HTR-8/SVneo (cell line): ENCODE measurements around the gene CUL3.
"Not testable (repeated sequence)": the region's sequence is repeated elsewhere in the genome, so short reads cannot be mapped to it uniquely, and the experiment has no call there.

Source experiments
- DNase-seq: peaks from one replicate; pipeline ENCODE4 v3.0.0; 2011; ENCODE audit warnings: low spot score, mixed read lengths; ENCODE audit not compliant: insufficient read length
- FAIRE-seq: peaks from 2 replicates; lab custom pipeline; 2011; peaks lifted over from hg19 to GRCh38; lab: Jason Lieb, UNC

The CUL3 gene

DNA sequence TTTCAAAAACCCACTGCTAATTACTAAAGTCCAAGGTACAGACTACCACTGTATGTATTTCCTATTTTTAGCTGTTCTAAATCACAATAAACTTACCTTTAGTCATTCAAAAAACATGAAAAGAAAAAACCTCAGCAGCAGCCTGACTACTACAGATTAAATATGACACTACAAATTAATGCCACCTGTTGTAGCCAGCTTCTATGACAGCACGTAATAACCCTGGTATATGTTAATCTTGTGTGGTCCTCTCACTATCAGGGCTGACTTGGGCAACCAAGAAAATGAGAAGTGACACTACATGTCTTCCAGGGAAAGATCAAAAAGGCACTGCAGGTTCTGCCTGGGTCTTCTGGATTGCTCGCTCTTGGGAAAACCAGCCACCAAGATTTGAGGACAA is 92.6 kb downstream of the CUL3 start:
- no peak for FAIRE-seq

GRCh38 chr2:224487940-224488339 is 97.2 kb downstream of the CUL3 start:
- not testable (repeated sequence) for FAIRE-seq, DNase-seq

More for the DNA sequence above, 92.6 kb downstream of the CUL3 start:
- DNase-seq: no peak

GRCh38 chr2:224485081-224486014 is 99.8 kb downstream of the CUL3 start:
- peak; percentile 85 for FAIRE-seq
- DNase-seq: peak; percentile 21

DNA sequence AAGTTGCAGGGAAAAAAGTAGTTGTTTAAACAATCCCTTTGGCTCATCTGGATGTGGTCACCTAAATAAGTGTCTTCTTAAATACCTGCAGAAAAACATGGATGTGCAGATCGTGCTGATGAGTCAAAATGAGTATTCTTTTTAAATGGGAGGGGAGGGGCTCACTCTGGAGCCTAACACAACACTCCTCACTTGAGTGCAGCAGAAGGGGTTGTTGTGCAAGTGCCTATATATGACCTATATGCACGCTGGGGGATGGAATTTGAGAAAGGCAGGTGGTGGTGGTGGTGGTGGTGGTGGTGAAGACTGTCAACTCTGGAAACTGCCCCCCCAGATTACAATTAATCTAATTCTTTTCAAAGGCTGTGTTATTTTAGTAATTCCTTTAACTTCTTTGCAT is 105.3 kb downstream of the CUL3 start:
- DNase-seq (no peak), FAIRE-seq (no peak)

DNA sequence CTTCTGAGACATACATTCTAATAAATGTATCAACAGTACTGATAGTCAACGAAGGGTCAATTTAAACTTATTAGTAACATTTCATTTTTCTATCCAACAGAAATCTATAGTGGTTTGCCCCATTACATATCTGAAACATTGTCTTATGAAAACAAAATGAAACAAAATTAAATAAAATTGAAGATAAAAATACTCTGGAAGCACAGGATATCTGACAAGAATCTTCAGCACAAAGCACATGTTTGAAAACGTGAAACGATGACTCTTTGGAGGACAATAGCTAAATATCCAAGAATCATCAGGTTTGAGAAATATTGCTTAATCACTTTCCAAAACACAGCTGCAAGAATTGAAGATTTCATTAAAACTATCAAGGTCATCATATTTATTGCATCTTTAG is 112.3 kb downstream of the CUL3 start:
- no peak for DNase-seq

GRCh38 chr2:224472137-224472536 is 113.0 kb downstream of the CUL3 start:
- no peak for DNase-seq
- no peak for FAIRE-seq

More for the DNA sequence above, 112.3 kb downstream of the CUL3 start:
- FAIRE-seq: no peak

DNA sequence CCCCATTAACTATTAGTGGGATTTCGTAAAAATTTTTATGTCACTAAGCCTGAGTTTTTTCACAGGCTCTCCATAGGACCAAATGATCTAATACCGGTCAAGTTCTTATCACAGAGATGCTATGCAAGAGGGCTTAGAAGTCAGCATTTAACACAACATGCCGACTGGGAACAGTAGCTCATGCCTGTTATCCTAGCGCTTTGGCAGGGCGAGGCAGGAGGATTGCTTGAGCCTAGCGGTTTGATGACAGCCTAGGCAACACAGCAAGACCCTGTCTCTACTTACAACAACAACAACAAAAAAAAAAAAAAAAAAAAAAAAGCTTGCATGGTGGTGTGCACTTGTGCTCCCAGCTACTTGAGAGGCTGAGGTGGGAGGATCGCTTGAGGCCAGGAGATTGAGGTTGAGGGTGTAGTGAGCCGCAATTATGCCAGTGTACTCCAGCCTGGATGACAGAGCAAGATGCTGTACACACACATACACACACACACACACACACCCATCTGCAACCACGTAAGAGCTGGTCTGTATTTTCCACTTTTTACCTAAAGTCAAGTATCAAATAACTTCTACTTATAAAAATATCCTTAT is 115.7 kb downstream of the CUL3 start:
- DNase-seq (no peak), FAIRE-seq (no peak)

GRCh38 chr2:224466304-224466895 is 118.8 kb downstream of the CUL3 start:
- no peak for DNase-seq
- FAIRE-seq: no peak

- DNase-seq (no peak), FAIRE-seq (no peak)
Measured at GRCh38 chr2:224461391-224461790, 123.8 kb downstream of the CUL3 start.

GRCh38 chr2:224457408-224458096 is 127.6 kb downstream of the CUL3 start:
- no peak for DNase-seq
- no peak for FAIRE-seq

DNA sequence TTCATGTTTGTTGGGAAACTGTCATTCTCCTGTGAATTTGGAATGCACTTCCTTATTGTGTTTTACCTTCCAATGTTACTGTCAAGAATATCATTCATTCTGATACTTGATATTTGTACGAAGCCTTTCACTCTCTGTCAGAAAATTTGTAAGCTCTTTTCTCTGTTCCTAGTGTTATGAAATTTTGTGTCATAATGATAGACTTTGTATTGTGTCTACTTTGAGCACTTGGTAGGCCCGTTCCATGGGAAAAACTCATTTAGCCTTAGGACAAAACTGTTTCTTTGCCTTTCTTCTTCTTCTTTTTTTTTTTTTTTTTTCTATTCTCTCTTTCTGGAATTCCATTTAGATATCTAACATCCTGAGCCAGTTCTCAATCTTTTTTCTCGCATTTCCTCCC is 131.3 kb downstream of the CUL3 start:
- DNase-seq (no peak), FAIRE-seq (no peak)

DNA sequence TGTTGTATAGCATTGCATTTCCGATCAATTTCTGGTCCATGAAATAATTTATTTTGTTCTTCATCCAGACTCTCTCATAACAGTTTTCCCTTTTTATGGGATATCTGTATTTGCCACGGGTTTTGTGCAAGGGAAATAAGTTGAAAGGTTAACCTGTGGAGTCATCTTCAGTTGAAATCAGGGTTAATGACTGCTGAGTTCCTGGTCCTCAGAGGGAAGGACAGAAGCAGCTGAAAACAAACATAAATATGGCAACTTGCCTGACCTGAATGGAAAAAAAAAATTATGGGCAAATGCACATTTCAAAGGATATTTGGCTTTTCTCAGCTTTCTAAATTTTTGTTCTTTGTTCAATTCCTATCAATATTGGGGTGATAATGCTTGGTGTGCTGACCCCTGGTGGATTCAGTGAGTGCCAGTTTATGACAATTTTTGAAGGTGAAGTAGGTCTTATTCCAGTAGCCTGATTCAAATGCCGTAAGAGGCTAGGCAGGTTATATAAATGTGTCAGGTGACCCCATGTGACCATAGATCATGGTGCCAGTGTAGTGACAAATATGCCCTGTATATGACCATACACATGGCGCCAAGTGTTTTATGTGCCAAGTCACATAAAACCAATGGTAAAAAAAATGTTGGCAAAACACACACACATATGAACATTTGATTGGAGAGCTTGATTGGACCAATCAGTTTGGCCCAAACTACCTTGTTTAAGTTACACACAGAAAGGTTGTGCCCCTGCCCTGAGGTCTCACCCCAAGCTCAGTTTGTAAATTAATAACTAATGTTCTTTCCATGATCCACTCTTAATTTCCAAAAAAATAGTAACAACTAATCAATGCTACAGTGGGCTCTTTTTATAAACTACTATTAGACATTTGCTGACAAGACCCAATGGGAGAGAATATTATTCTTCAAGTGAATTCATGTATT is 135.7 kb downstream of the CUL3 start:
- FAIRE-seq: no peak
- DNase-seq: peak; percentile 41

- no peak for FAIRE-seq
- no peak for DNase-seq
Measured at GRCh38 chr2:224448236-224448635, 136.9 kb downstream of the CUL3 start.

- DNase-seq (no peak), FAIRE-seq (no peak)
Measured at GRCh38 chr2:224444783-224445182, 140.4 kb downstream of the CUL3 start.

DNA sequence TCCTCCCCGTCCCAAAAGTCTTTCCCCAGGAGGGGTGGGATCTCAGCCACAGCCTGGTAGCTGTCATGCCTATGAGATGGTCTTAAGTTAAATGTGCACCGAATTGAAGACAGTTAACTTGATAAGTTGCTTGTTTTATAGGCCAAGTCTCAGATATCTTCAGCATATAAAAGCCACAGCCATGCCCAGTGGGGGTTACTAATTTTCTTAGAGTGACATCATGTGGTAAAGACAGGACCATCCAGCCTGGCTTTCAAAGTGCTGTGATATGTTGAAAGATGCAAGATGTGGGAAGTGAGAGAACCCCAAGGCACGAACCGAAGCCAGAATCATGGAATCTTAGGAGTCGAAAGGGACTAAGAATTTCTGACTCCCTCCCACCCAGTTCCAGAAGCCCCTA is 141.1 kb downstream of the CUL3 start:
- DNase-seq: no peak
- no peak for FAIRE-seq

DNA sequence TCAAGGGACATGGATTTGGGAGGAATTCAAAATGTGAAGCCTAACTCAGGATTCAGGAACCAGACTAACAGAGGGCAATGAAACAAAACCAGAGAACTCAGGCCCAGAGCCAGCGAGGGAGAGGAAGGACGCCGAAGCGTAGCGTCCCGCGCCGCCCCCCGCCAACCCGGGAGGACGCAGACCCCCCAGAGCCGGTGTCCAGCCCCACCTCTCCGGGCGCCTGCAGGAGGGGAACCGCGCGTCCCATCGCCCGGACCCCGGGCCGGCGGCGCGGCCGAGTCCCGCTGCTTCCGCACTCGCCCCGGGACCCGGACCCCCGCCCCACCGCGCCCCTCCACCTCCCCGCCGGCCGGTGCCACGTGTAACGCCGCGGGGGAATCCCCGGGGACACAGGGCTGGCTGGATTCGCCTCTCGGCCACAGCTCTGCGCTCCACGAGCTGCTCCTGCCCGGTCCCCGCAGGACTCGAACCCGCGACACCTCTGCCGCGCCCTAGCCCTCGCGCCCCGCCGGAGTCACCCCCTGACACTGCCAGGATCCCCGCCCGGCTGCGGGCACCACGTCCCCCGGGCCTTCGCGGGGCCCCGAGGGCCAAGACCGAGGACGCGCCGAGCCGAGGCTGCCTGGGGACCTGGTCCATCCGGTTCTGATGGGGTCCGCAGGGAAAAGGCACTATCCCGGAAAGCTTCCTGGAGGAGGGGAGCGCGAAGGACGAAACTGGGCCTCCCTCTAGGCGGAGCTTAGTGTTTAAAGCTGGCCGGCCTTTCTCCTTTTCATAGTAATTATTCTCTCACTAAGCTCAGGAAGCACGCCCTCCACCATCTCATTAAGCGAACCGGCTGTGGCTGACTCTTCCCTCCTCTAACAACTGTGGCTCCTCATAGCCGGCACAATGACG is 142.8 kb downstream of the CUL3 start:
- FAIRE-seq: no peak
- no peak for DNase-seq

DNA sequence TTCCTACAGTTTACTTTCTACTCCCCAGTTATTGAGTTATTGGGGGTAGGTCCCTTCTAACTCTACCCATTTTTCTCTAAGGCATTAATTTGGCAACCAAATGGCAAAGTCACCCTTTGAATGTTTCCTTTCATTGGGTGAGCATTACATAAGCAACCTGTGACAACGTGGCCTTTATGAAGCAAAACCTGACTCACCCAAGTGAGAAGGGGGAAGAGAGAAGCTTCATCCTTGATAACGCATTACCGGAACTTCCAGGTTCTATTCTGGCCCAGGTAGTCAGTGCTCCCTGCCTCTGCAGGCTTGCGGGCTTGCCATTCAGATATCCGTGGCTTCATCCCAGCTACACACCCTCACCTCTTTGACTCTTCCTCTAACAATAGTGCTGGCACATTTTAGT is 144.2 kb downstream of the CUL3 start:
- FAIRE-seq (no peak), DNase-seq (no peak)

- DNase-seq (no peak), FAIRE-seq (no peak)
Measured at GRCh38 chr2:224438726-224439125, 146.4 kb downstream of the CUL3 start.

- no peak for DNase-seq
- no peak for FAIRE-seq
Measured at GRCh38 chr2:224436634-224437033, 148.5 kb downstream of the CUL3 start.
